ENCODE data around the gene CAPN8.
"Not testable (repeated sequence)": the region's sequence is repeated elsewhere in the genome, so short reads cannot be mapped to it uniquely, and the experiment has no call there.

The CAPN8 gene

GRCh38 chr1:223525957-223526356, 139.5 kb downstream of the CAPN8 start:
- DNase-seq (ENCODE audit: low spot score), result no peak

GRCh38 chr1:223525546-223525945, 140.0 kb downstream of the CAPN8 start:
- DNase-seq (ENCODE audit: low spot score), result no peak

GRCh38 chr1:223524930-223525451, 140.5 kb downstream of the CAPN8 start:
- no peak for DNase-seq (ENCODE audit: low spot score)

- DNase-seq (ENCODE audit: low spot score), result no peak
These were observed 144.4 kb downstream of the CAPN8 start for GRCh38 chr1:223521150-223521549.

GRCh38 chr1:223520200-223520599, 145.3 kb downstream of the CAPN8 start:
- no peak for DNase-seq (ENCODE audit: low spot score)

- DNase-seq (ENCODE audit: low spot score), result no peak
These were observed 146.4 kb downstream of the CAPN8 start for GRCh38 chr1:223519116-223519515.

- not testable (repeated sequence) for DNase-seq (ENCODE audit: low spot score)
These were observed 146.9 kb downstream of the CAPN8 start for GRCh38 chr1:223518553-223518952.

- DNase-seq (ENCODE audit: low spot score), result no peak
These were observed 149.6 kb downstream of the CAPN8 start for GRCh38 chr1:223515926-223516325.

GRCh38 chr1:223515421-223515820, 150.1 kb downstream of the CAPN8 start:
- peak; percentile 50 for DNase-seq (ENCODE audit: low spot score)

GRCh38 chr1:223514644-223515043, 150.9 kb downstream of the CAPN8 start:
- DNase-seq (ENCODE audit: low spot score), result no peak

GRCh38 chr1:223513309-223513708, 152.2 kb downstream of the CAPN8 start:
- DNase-seq (ENCODE audit: low spot score), result no peak

GRCh38 chr1:223512057-223512456, 153.4 kb downstream of the CAPN8 start:
- no peak for DNase-seq (ENCODE audit: low spot score)

GRCh38 chr1:223508796-223509195, 156.7 kb downstream of the CAPN8 start:
- DNase-seq (ENCODE audit: low spot score), result no peak

- DNase-seq (ENCODE audit: low spot score), result no peak
These were observed 160.8 kb downstream of the CAPN8 start for GRCh38 chr1:223504741-223505140.

GRCh38 chr1:223503348-223503747, 162.2 kb downstream of the CAPN8 start:
- DNase-seq (ENCODE audit: low spot score), result no peak

- no peak for DNase-seq (ENCODE audit: low spot score)
These were observed 164.7 kb downstream of the CAPN8 start for GRCh38 chr1:223500560-223501425.

GRCh38 chr1:223496883-223497282, 168.6 kb downstream of the CAPN8 start:
- DNase-seq (ENCODE audit: low spot score), result no peak

- no peak for DNase-seq (ENCODE audit: low spot score)
These were observed 170.4 kb downstream of the CAPN8 start for GRCh38 chr1:223494926-223495645.

GRCh38 chr1:223492044-223492443, 173.5 kb downstream of the CAPN8 start:
- no peak for DNase-seq (ENCODE audit: low spot score)

Data from activated CD4-positive, alpha-beta T cell treated with anti-CD3 and anti-CD28 coated beads, Interleukin-2, Interleukin-4, amounts not matched to agents 100 ng/mL and 50 ng/mL, durations not matched to agents 16 hours and 8 hours (primary cell).